HG02642 (cell line): ENCODE measurements around the gene KIF26B.

Experiments
- ATAC-seq: cut with Tn5 transposase; IDR thresholded peaks from one replicate; pipeline ENCODE4 v1.9.1; 2021; ENCODE audit warnings: mild to moderate bottlenecking; ENCODE audit not compliant: unreplicated experiment, poor library complexity

KIF26B gene

DNA sequence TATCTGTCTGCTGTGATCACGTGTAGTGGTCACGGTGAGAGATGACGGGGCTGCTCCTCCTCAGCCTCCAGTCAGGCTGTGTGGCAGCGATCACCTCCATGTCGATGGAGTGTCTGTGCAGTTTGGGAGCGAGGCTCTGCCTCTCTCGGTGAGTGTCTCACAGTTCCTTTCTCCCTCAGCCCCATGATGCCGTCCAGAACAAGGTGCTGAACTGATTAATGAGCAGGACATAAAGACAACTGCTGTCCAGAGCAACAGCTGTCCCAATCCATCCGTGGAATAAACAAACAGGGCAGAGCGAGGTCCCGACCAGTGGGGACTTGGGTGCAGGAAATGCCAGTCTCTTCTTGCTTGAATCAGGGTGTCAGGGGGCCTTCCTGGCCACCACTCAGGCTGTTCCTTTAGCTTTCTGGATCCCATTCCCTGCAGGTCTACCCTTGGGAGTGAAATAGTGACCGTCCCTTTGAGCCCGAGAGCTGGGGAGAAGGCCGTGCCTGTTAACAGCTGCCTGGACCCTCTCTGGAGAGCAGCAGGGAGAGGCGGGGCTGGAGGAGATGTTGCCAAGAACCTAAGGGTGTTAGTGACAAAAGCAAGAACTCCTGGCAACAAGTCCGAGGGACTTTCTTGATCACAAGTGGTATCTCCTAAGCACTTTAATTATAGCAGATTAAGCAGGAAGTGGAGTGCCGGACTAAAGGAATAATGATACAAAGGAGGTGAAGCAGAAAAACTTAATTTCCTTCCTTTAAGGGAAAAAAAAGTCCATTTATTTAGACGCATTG, 443.9 kb downstream of the KIF26B start:
- ATAC-seq, result no peak

DNA sequence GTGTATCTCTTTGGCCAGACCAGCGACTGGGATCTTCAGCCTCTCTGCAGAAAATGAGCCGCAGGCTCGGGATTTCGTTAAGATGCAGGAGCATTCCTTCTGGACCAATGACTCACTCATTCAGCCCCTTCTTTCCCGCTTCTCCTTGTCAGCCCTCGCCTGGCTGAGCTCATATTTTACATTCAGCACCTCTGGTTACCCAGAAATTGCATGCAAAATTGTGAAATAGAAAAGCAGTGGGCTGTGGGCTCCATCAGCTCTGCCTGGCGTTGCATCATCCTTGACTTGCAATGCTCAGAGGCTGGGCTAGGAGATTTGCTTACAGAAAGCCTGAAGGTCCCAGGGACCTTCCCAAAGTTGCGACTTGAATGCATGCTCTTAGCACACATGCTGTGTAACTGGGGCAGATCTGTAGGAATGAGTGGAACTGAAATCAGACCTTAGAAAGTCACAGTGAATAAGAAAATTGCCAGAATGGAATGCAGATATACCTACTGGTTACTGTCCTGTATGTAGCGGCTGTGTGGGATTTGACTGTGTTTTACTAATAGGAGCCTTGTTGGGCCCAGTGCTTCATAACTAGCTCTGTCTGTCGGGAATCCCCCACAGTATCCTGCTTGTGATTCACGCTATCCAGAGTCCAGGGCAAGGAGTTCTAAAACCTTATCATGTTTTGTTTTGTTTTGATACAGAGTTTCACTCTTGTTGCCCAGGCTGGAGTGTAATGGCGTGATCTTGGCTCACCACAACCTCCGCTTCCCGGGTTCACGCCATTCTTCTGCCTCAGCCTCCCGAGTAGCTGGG, 444.8 kb downstream of the KIF26B start:
- ATAC-seq, result peak; percentile 53

DNA sequence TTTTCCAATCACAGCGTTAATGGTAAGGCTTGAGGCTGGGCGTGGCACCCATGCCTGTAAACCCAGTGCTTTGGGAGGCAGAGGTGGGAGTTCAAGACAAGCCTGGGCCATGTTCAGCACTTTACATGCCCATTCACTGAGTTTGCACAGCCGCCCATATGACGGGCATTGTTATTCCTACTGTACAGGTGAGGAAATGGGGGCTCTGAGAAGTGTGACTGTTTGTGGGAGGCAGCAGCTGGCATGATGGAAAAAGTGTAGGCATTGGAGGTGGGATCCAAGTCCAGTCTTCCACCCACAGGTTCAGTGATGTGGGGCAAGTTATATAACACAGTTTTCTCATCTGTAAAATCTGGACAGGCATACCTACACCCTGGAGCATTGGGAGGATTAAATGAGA, 445.9 kb downstream of the KIF26B start:
- no peak for ATAC-seq

DNA sequence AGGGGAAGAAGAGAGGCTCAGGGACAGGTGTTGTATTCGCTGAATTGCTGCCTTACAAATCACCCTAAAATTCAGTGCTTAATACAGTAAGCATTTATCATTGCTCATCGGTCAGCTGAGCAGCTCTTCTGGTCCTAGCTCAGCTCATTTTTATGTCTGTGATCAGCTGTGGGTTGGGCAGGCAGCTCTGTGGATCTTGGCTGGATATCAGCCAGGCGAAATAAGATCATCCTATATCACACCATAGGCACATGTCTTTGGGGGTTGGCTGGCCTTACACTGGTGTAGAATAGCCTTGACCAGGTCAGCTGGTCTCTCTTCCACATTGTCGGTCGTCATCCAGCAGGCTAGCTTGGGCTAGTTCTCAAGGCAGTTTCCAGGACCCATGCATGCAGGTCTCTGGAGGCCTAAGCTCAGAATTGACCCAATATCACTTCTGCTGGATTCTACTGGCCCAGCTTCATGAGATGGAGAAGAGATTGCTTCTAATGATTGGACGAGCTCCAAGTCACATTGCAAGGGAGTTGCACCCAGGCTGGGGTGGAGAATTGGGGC, 448.6 kb downstream of the KIF26B start:
- no peak for ATAC-seq

DNA sequence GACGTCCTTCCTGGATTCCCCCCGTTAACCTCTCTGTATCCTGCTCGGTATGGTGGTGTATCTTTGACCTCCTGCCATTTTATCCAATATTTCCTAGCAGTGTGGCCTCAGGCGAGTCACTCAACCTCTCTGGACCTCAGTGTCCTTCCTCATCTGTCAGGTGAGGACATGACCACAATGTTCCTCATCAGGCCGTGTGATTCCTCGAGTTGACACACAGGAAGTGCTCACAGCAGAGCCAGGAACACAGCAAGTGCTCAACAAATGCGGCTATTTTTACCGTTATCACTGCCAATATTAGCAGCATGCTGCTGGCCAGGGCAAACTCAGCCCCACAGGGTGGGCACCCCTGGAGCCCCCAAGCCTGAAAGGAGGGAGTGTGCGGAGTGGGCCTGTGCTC, 450.2 kb downstream of the KIF26B start:
- ATAC-seq, result no peak

DNA sequence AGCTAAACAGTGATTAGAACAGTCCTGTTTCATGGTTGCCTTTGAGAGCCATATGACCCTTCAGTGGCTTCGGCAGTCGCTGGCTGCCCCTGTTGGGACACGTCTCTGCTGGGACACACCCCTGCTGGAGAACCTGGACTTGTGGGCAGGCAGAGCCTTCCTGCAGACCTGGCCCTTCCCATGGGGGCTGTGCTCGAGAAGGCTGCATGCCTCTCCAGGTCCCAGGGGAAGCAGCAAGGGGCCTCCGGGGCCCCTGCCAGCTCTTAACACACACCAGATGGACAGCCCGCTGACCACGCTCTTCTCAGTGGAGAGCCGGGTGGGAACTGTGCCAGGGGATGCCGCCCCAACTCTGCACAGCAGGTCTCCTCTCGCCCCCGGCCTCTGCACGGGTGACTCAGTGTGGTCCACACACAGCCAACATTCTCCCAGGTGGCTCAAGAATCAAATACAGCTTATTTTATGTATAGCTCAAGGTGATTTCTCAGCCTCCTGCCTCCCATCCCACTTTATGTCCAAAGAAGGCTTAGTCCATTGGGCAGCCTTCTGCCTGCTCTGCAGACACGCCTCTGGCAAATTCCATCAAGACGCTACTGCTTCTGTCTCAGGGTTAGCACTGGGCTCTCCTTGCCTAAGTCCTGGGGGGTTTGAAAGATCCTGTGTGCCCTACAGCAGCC, 450.8 kb downstream of the KIF26B start:
- no peak for ATAC-seq

DNA sequence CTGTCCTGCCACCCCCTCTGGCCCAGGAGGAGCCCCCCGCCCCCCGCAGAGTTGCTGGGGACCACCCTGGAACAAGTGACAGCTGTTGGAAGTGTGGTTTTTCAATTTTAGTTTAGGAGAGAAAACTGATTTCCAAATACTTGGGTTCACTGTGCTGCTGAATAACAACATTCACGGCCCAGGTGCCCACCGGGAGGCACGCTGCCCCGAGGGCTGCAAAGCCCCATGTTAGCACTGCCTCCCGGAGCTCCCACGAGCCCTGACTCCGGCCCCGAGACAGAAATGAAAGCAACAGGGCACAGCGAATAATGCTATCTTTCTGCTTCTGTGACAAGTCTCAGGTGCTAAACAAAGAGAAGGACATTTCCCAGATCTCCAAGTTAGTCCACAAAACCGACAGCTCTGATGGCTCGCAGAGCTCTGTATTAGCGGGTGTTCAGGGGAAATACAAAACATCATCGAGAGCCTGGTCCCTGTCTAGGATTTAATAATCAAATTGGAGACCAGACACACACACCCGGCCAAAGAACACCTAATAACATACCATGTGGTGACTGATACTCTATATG, 451.5 kb downstream of the KIF26B start:
- ATAC-seq, result no peak

DNA sequence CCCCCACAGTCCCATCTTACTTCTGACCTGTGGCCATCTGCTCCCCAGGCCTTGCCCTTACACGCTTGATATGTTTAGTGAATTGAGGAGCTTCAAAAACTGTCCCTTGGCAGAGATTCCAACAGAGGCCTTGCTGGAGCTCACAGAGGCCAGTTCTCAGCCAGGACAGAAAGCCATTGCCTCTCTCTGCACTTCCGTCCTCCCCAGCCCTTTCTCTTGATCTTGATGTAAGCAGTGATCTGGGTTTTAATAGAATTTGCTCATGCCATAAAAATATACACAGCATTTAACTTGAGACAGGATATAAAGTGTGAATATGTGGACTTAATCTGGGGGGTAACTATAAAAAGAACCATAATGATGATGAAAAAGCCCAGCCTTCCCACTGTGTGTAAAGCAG, 453.5 kb downstream of the KIF26B start:
- ATAC-seq, result no peak

DNA sequence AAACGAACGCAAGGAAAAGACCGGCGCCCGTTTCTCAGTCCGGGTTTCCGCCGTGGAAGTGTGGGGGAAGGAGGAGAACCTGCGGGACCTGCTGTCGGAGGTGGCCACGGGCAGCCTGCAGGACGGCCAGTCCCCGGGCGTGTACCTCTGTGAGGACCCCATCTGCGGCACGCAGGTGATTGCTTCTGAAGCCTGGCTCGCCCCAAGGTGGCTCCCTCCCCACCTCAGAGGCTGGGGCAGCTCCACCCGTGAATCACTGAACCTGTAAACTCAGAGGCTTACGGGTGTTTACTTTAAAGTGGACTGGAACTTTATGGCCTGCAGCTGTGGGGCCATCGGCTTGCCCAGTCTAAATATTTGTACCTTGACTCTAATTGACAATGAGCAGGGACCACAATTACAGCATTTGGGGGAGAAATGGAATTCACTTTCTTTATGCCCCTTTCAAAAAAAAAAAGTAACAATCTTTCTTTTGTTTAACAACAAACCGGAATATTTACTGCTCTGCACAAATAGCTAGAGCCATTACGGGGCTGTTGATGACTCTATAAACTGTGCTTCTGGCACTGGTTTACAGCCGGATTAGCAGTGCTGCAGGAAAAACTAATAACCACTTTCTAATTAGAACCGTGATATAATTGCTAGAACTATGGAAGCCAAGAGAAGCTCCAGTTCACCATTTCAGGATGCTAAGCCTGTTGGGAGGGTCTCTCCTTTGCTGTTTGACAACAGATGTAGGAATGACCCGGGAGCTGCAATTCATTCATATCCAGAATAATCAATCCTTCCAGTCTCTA, 454.8 kb downstream of the KIF26B start:
- ATAC-seq, result no peak

DNA sequence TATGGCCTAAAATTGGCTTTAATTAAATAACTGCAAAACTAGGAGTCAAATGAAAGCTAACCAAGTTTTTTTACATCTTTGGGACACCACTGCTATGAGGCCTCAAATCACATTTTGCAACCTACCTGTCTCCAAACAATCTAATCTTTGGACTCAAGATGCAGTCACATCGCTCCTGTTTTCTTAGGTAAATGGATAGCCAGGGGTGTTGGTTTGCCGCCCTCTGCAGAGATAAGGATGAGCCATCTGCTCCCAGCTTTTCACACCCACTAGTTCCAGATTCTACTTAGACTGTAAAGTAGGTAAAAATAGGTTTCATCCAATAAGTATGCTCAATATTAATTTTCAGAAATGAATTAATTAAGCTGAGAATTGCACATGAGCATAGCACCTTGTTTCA, 456.5 kb downstream of the KIF26B start:
- no peak for ATAC-seq

DNA sequence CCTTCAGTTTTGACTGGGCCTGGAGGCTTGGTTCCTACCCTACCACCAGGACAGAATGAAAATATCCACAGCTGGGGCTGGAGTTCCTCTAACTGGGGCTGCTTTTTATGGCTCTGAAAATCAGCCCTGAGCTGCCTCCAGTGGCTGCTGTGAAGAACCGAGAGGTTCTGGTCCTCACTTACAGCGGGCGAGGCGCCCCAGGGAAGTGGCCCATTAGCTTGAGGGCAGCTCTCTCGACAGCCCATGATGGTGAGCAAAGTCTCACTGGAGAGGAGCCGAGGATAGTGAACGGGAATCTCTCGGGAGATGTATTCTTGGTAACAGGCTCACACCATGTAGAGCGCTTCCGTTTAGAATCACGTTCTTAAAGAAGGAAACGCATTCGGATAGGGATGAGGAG, 459.7 kb downstream of the KIF26B start:
- no peak for ATAC-seq

DNA sequence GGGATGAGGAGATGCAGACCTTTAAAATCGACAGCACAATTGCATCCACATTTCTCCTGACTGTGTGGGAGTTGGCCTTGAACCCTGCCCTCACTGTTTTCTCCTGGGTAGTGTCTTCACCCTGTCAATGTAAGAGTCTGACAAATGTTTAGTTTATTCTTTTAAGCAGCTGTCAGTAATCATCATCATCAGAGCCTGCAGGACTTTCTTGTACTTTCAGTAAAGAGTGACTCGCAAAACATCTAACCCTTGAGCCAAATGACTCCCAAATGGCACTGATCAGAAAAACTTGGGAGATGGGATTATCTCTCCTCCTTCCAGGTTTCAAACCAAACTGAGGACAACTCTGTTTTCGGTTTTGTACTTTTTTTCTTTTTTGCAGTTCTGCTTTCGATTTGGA, 460.2 kb downstream of the KIF26B start:
- no peak for ATAC-seq

DNA sequence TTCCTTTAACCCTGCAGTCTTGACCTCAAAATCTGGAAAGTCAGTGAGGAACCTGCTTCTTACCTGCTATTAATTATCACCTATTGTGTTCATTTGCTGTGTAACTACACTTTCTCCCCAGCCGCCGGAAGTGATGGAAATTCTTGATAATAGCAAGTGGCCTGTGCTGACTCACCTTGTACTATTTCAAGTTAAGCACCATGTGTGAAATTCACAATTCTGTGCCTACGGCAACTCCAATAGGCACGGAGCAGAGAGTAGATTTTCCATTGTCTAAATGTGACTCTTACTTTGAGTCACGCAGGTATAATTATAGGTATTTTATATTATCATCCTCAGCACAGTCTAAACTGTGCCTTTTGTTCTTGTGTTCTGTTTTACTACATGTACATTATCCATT, 466.8 kb downstream of the KIF26B start:
- no peak for ATAC-seq

DNA sequence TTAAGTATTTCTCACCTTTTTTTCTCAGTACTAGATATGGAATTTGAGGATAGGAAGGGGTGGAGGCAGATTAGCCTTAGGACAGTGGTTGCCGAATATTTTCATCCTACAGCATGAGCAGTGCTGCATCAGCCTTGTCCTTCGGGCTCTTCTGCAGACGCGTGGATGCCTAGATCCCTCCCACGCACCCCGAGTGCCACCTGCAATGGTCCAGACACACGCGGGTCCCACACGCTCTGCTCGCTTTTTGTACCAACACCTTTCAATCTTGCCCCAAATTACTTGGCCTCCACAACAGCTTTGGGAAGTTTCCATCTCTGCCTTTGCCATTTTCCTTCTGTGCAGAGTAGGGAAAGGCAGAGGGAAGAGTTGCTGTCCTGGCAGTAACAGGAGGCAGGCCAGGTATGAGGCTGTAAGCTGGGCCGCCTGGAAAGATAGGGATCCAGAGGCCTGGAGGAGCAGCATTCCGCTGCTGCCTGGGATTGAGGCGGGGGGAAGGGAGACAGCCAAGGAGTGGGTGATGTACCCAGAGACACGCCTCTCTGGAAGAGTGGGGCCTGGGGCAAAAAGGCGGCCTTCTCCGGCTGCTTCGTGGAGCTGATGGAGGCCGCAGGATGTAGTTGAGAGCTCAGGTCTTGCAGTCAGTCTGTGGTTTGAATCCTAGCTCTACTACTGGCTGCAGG, 467.7 kb downstream of the KIF26B start:
- no peak for ATAC-seq

DNA sequence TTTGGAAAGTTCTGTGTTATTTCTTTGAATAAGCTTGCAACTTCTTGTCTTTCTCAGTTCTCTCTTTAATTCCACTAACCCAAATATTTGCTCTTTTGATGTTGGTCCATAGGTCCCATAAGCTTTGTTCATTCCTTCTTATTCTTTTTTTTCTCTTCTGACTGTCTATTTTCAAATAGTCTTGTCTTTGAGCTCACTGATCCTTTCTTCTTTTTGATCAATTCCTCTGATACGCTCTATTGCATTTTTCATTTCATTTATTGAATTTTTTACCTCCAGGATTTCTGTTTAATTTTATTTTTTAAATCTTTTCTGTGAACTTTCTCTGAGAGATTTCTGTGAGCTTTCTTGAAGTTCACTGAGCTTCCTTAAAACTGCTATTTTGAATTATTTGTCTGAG, 486.6 kb downstream of the KIF26B start:
- ATAC-seq, result no peak

DNA sequence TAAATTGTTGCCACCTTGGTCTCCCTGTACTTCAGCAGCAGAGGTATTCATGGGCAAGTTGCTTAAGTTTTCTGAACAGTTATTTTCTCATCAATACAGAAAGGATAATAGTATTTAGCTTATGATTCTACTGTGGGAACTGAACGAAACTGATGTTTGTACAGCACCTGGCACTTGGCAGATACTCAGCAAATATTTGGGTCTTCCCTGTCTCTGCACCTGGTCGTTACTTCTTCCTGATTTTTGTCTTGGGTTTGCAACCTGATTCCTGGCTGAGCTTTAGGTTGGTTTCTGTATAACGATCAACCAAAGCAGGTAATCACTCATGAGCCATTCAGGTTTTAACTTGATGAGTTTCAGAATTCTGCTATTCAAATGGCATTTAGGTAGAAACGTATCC, 490.6 kb downstream of the KIF26B start:
- ATAC-seq, result peak; percentile 24

DNA sequence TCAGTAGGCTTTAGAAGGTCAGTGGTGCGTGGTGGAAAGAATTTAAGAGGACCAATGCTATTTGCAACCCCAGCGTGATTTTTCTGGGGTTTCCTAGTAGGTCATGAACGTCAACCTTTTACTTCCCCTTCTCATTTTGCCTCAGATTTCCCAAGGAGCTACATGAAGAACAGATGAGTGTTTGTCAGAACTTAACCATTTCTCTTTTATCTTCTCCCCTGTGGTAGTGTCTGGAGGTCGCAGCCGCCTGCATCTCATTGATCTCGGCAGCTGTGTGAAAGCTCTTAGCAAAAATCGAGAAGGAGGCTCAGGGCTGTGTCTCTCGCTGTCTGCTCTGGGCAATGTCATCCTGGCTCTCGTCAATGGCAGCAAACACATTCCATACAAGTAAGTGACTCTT, 491.1 kb downstream of the KIF26B start:
- ATAC-seq, result peak; percentile 68

DNA sequence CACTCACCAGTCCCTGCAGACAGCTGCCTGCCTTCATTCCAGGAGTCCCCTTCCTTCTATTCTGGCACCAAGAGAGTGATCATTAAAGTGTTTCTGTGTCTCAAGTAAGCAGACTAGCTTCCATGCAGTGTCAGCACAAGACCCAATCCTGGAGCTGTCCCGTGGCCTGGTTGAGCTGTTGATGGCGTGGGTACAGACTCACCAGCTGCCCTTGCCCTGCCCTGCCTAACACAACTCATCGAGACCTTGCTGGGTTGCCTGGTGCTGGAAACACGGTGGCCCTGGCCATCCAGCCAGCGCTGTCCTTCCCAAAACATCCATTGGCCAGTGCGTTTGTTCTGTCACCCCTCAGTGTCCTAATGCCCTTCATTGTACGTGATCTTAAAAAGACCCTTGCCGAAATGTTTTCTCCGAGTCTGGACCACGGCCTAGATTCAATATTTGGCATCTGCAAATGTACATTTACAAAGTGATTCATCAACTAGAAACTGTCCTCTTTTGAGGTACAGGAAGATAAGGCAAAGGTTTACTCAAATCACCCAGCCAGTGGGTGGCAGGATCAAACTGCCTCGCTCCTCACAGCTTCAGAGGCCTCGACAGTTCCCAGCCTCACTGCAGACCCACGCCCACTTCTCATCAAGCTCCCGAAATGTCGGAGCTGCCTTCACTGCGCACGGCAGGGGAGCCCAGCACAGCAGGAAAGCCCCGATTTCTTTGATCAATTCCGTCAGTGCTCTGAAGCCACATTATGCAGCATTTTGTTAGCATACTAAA, 494.2 kb downstream of the KIF26B start:
- no peak for ATAC-seq

DNA sequence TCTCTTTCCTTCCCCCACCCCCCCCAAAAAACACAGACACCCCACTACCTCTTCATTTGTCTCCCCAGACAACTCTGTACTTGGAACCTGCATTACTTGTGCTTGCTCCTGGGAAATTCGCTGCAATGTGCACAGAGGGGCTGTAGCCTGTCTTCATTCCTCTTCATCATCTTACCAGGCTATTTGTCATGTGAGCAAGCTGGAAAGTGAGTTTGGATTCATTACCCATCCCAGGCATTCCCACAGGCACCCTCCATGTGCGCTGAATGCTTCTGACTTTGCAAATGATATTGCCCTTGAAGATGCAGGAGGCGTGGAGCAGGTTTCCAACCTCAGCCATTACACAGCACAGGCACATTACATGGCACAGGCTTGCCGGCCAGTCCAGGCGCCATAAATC, 494.9 kb downstream of the KIF26B start:
- ATAC-seq, result no peak
